8988T (cell line): ENCODE measurements around the gene LRRC1.

Source experiments
- DNase-seq: peaks from one replicate; pipeline ENCODE4 v3.0.0; 2011

LRRC1 gene

GRCh38 chr6:53818858-53819609 is 24.2 kb downstream of the LRRC1 start:
- no peak for DNase-seq

- no peak for DNase-seq
Observed at GRCh38 chr6:53822401-53823125, 27.8 kb downstream of the LRRC1 start.

GRCh38 chr6:53824714-53825113 is 29.9 kb downstream of the LRRC1 start:
- no peak for DNase-seq

- no peak for DNase-seq
Observed at GRCh38 chr6:53825532-53826321, 30.9 kb downstream of the LRRC1 start.

- no peak for DNase-seq
Observed at GRCh38 chr6:53827531-53827930, 32.7 kb downstream of the LRRC1 start.

GRCh38 chr6:53828215-53828614 is 33.4 kb downstream of the LRRC1 start:
- DNase-seq: no peak

- no peak for DNase-seq
Observed at GRCh38 chr6:53828966-53829697, 34.3 kb downstream of the LRRC1 start.

GRCh38 chr6:53829698-53830221 is 35.0 kb downstream of the LRRC1 start:
- no peak for DNase-seq

GRCh38 chr6:53830366-53830765 is 35.6 kb downstream of the LRRC1 start:
- DNase-seq: no peak

- DNase-seq: no peak
Observed at GRCh38 chr6:53831081-53831869, 36.5 kb downstream of the LRRC1 start.

- no peak for DNase-seq
Observed at GRCh38 chr6:53831936-53832660, 37.3 kb downstream of the LRRC1 start.

- DNase-seq: no peak
Observed at GRCh38 chr6:53833155-53833554, 38.4 kb downstream of the LRRC1 start.

GRCh38 chr6:53834132-53834531 is 39.3 kb downstream of the LRRC1 start:
- DNase-seq: no peak

GRCh38 chr6:53837865-53838769 is 43.3 kb downstream of the LRRC1 start:
- no peak for DNase-seq

- no peak for DNase-seq
Observed at GRCh38 chr6:53840027-53840426, 45.2 kb downstream of the LRRC1 start.

GRCh38 chr6:53845280-53846195 is 50.7 kb downstream of the LRRC1 start:
- DNase-seq: no peak

- no peak for DNase-seq
Observed at GRCh38 chr6:53846250-53846649, 51.4 kb downstream of the LRRC1 start.

GRCh38 chr6:53847796-53848314 is 53.0 kb downstream of the LRRC1 start:
- no peak for DNase-seq

- no peak for DNase-seq
Observed at GRCh38 chr6:53850527-53850926, 55.7 kb downstream of the LRRC1 start.
